Superior temporal gyrus (tissue), 1 donor: Measurements from ENCODE around the gene RITA1.
A peak's percentile ranks its signal among the peaks of the same experiment; 100 is the strongest.
"Not testable (repeated sequence)": the region's sequence is repeated elsewhere in the genome, so short reads cannot be mapped to it uniquely, and the experiment has no call there.

Source experiments
- DNase-seq: peaks from one replicate; pipeline ENCODE4 v3.0.0-alpha.2; 2016; ENCODE audit errors: extremely low spot score

Gene RITA1

DNA sequence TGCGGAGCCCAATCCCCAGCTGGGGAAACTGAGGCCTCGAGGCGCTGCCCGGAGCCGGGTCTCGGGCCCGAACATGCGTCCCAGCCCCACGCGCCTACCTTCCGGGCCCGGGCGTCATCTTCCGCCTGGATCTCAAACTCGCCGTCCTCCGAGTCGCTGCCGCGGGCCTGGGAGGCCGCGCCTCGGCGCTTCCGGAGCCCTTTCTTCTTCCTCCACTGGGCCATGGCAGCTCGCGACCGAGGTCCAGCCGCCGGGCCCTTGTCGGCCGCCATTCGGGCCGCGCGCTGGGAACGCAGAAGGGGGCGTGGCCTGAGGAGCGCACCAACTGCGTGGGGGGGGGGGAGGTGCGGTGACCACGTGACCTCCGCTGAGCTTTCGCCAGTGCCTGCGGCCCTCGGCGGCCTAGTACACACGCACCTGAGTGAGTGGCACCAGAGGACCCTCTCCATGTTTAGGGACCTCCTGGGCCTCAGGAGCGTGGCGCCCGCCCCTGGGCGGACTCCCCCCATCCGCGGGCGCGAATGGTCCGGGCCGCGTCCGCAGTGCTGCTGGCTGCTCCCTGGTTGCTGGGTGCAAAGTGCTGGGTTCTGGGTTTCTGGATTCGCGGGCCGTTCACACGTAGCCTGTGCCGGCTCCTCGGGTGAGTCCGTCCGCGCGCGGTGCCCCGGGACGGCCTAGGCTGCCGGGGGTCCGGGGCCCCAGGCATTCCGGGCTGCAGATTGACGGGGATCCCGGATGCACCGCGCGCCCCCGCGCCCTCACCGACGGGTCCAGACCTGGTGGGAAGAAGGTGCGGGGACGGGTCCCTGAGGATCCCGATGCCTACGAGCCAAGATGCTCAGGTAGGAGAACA lies at the start of gene RITA1, which contains the start of gene DDX54:
TSS of gene RITA1 (plus strand) at position 542 of the 853 bp plus-strand sequence. CDS start 1,026 bp downstream, outside the sequence.
TSS of gene DDX54 (minus strand) at position 299 of the 853 bp plus-strand sequence. CDS start at position 272, 27 bp downstream.
- DNase-seq: peak; percentile 74

DNA sequence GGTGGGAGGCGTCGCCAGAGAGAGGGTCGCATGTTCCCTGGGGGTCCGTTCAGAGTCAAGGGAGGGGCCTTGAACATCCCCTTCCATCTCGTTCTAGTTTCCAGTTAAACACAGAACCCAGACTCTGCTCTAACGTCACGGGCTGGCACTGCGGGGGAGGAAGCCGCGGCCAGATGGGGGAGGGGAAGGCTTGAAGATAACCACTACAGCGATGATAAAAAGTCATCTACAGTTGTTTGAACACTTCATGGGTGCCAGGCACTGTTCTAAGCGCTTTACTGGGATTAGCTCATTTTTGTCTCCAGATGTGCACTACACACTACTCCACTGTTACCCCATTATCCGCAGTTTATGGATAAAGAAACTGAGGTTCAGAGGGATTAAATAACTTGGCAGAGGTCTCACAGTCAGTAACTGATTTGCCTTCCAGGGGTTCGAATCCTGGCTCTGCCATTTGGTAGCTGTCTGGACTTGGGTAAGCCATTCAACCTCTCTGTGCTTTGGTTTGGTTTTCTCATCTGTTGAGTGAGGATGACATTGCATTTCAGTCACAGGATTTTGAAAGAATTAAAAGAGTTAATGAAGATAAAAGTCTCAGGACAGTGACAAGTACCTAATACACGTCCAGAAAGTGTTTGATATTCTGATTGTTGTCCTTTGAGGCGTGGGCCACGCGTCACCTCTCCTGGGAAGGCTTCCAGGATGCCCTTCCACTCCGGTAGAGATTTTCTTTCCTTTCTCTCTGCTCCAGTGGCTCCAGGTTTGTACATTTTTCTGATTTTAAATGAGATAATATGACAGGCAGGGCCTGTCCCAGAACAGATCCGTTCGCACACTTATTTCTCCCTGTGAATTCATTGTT lies 49.2 kb upstream of the RITA1 start:
- peak; percentile 87 for DNase-seq

DNA sequence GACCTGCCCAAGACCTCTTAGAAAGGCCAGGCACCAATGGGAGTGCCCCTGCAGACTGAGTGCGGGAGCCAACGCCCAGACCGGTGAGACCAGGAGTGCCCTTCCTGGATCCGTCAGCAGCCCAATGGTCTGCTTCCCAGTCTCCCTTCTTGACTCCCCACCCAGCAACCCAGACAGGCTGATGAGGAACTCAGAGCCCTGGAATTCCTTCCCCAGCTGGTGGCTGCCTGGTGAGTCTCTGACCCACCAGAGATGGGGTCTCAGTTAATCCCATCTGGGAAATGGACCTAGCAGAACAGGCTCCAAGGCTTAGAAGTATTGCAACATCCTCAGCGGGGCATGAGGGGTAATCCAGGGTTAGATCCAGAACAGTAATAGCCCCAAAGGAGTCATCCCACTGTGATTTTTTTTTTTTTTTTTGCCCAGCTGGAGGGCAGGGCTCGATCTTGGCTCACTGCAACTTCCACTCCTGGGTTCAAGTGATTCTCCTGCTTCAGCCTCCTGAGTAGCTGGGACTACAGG lies 48.5 kb upstream of the RITA1 start:
- DNase-seq: no peak

DNA sequence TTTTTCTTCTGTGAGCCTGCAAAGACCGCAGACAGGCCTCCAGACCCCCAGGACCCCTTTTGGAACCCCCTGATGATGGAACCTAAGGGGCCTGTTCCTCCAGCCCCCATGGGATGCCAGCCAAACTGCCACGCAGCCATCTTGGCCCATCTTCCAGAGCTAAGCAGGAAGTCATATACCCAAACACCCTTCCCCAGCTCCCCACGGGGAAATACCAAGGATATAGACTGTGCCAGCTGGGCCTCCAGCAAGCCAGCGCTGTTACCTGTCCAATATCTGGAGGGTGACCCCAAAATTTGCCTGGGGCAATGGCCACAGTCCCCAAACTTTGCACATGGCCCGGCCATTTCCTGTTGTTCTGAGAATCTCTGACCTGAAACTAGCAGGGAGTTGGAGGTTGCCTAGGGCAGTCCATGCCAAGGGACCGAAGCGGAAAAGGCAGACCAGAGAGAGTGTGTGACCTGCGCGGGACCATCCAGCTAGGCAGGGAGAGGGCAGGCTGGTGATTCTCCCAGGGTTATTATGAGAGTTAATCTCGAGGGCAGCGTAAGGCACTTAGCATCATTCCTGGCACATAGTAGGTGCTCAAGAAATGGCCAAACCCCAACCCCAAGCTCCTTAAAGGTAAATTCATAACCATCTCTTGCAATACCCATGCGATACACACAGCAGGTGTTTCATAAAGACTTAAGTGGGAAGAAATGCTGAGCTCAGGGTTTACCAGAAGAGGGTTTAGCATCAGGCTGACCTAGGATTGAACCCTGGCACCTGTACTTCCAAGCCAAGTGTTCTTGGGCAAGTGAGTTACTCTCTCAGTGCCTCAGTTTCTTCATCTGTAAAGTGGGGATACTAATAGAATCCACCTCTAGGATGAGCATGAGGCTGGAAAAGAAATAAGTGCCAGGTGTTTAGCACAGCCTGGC lies 47.4 kb upstream of the RITA1 start:
- DNase-seq: no peak

DNA sequence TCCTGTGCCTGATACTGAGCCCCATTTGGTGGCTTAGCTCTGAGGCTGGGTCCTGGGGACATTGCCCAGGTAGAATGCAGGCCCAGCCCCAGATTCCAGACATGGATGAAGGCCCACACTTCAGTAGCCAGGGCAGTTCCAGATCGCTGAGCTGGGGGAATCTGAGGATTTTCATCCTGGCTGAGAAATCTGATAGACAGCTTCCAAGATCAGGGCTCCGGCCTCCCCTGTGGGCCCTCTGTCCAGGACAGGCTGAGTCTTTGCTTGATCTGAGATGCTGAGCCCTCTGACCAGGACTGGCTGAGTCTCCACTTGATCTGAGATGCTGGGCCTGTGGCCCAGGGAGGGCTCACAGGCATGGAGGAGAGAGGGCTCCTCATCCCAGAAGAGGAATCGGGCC lies 46.7 kb upstream of the RITA1 start:
- DNase-seq: no peak

GRCh38 chr12:113140706-113141105 lies 44.8 kb upstream of the RITA1 start:
- DNase-seq: no peak

GRCh38 chr12:113141716-113142115 lies 43.8 kb upstream of the RITA1 start:
- not testable (repeated sequence) for DNase-seq

DNA sequence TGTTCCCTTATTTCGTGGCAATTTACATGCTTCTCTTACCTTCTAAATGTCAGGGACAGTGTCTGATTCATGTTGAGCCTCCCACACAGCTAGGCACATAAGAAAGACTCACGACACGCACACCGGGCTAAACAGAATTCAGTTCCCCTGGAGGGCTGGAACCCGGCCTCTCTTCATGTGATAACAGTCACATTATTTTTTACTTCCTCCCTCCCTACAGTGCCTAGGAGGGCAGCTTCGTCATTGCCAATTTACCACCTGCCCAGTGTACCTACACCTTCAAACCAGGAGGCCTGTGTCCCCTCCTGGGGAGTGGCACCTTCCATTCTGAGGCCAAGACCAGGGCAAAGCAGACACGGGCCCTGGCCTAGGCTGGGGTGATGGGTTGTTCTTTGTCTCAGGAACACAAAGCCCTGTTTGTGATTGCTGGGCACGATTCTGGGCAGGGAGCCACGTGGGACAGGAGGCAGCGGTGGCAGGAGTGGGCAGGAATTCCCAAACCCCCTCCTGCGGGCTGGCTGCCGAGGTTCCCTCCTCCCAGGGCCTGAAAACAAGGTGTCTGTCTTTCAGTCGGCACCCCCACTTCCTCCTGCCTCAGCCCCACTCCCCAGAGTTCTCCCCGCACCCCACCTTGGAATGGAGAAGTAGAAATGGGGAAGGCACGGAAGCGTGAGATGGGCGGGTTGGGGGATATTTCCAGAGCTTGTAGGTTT lies 43.2 kb upstream of the RITA1 start:
- peak; percentile 97 for DNase-seq

- DNase-seq: no peak
Observed at GRCh38 chr12:113142886-113143332, 42.6 kb upstream of the RITA1 start.

- no peak for DNase-seq
Observed at GRCh38 chr12:113143959-113144358, 41.6 kb upstream of the RITA1 start.

DNA sequence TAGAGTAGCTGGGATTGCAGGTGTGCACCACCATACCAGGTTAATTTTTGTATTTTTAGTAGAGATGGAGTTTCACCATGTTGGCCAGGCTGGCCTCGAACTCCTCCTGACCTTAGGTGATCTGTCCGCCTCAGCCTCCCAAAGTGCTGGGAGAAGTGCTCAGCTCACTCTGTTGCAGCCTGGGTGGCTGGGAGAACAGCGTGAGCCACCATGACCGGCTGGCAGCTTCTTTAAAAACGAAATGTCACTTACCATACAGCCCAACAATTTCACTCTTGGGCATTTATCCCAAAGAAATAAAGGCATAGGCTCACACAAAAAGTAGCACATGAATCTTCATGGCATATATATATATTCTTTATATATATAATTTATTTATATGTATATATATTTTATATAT lies 40.7 kb upstream of the RITA1 start:
- no peak for DNase-seq

DNA sequence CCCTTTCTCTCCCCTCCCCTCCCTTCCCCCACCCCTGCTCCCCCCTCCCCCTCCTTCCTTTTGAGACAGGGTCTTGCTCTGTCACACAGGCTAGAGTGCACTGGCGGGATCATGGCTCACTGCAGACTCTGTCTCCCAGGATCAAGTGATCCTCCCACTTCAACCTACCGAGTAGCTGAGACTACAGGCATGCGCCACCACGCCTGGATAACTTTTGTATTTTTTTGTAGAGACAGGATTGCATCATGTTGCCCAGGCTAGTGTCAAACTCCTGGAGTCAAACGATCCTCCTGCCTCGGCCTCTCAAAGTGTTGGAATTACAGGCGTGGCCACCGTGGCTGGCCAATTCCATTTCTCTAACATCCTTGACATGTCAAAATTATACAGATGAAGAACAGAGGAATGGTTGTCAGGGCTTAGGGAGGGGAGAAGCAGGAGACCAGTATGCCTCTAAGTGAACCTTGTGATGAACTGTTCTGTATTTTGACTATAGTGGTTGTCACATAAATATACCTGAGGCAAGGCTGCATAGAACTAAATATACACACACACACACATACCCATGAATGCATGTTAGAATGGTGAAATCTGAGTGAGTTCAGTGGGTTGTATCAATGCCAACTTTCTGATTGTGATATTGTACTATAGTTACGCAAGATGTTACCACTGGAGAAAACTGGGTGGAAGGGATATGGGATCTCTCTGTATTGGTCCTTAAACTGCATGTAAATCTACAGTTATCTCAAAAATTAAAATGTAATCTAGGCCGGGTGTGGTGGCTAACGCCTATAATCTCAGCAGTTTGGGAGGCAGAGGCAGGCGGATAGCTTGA lies 39.6 kb upstream of the RITA1 start:
- no peak for DNase-seq

DNA sequence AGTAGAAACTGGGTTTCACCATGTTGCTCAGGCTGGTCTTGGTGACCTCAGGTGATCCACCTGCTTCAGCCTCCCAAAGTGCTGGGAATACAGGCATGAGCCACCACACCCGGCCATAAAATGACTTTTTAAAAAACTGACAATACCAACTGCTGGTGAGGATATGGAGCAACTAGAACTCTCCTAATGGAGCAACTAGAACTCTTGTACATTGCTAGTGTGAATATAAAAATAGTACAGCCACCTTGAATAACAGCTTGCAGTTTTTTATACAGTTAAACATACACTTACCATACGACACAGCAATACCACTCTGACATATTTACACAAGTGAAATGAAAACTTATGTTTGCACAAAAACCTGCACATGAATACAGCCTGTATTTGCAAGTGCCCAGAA lies 38.5 kb upstream of the RITA1 start:
- no peak for DNase-seq

GRCh38 chr12:113149361-113150150 lies 36.0 kb upstream of the RITA1 start, which contains the start of gene CFAP73:
TSS of gene CFAP73 (plus strand) at chr12:113149724. CDS start at chr12:113149858, 134 bp downstream.
- peak; percentile 78 for DNase-seq

DNA sequence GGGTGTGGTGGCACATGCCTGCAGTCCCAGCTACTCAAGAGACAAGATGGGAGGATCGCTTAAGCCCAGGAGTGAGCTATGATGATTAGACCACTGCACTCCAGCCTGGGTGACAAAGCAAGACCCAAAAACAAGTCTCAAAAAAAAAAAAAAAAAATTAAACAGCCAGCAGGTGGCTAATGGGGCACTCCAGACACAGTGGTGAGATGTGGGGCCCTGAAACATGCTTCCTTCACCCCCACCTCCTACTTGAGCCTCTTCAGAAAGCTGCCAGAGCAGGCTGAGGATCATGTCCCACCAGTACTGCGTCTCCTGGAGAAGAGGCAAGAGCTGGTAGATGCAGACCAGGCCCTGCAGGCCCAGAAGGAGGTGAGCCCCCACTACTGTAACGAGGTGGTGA lies 33.9 kb upstream of the RITA1 start:
- DNase-seq: no peak

DNA sequence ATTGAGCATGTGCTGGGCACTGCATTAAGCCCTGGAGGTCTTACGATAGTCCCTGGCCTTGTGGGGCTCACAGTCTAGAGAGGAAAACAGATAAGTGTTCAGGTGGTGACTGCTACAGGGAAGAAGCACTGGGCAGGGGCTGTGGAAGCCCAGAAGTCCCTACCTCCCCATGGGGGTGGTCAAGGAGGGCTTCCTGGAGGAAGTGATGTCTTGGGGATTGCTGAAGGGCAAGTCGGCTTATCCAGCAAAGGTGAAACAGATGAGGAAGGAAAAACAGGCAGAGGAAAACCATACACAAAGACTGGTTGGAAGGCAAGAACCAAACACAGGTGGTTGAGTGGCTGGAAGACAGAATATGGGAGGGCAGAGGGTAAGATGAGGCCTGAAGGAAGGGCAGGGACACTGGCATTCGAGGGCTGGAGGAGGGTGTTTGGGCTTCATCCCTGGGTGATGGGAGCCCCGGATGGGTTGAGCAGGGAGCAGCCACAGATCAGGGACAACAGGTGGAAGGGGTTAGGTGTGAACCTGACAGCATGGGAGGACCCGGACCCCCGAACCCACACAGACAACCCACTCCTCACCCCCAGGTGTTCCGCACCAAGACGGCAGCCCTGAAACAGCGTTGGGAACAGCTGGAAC lies 33.2 kb upstream of the RITA1 start:
- DNase-seq: no peak

- DNase-seq: peak; percentile 86
Observed at GRCh38 chr12:113152835-113153814, 32.4 kb upstream of the RITA1 start.
